ENCODE measurements around the gene DNAJB14.

The DNAJB14 gene

GRCh38 chr4:99943904-99944437 is 2.4 kb downstream of the DNAJB14 start:
- peak; percentile 49 for DNase-seq

- no peak for DNase-seq
Measured at GRCh38 chr4:99938243-99938753, 8.1 kb downstream of the DNAJB14 start.

- no peak for DNase-seq
Measured at GRCh38 chr4:99934891-99935290, 11.5 kb downstream of the DNAJB14 start.

GRCh38 chr4:99927566-99927965 is 18.9 kb downstream of the DNAJB14 start:
- no peak for DNase-seq

GRCh38 chr4:99921174-99921573 is 25.2 kb downstream of the DNAJB14 start:
- DNase-seq, result peak; percentile 50

GRCh38 chr4:99918656-99919055 is 27.8 kb downstream of the DNAJB14 start:
- no peak for DNase-seq

- no peak for DNase-seq
Measured at GRCh38 chr4:99917575-99917974, 28.8 kb downstream of the DNAJB14 start.

GRCh38 chr4:99915449-99915848 is 31.0 kb downstream of the DNAJB14 start:
- DNase-seq, result no peak

- DNase-seq, result no peak
Measured at GRCh38 chr4:99894998-99895397, 51.4 kb downstream of the DNAJB14 start.

- peak; percentile 94 for DNase-seq
Measured at GRCh38 chr4:99894161-99894997, 52.0 kb downstream of the DNAJB14 start, which contains the start of gene LAMTOR3. Gene LAMTOR3, minus strand, starts transcription at chr4:99894427. Its CDS starts 464 bp downstream, at chr4:99893963.

GRCh38 chr4:99893839-99894160 is 52.6 kb downstream of the DNAJB14 start:
- DNase-seq, result peak; percentile 8

GRCh38 chr4:99893029-99893428 is 53.4 kb downstream of the DNAJB14 start:
- no peak for DNase-seq

- DNase-seq, result no peak
Measured at GRCh38 chr4:99891351-99891750, 55.1 kb downstream of the DNAJB14 start.

- DNase-seq, result no peak
Measured at GRCh38 chr4:99887837-99888236, 58.6 kb downstream of the DNAJB14 start.

GRCh38 chr4:99886146-99886545 is 60.3 kb downstream of the DNAJB14 start:
- DNase-seq, result no peak

GRCh38 chr4:99885687-99886086 is 60.7 kb downstream of the DNAJB14 start:
- DNase-seq, result no peak

GRCh38 chr4:99885063-99885664 is 61.3 kb downstream of the DNAJB14 start:
- peak; percentile 62 for DNase-seq

- DNase-seq, result no peak
Measured at GRCh38 chr4:99879458-99879857, 67.0 kb downstream of the DNAJB14 start.

- no peak for DNase-seq
Measured at GRCh38 chr4:99878604-99879003, 67.8 kb downstream of the DNAJB14 start.

- no peak for DNase-seq
Measured at GRCh38 chr4:99876946-99877345, 69.5 kb downstream of the DNAJB14 start.

- DNase-seq, result no peak
Measured at GRCh38 chr4:99875071-99875470, 71.3 kb downstream of the DNAJB14 start.

- peak; percentile 53 for DNase-seq
Measured at GRCh38 chr4:99872570-99872969, 73.8 kb downstream of the DNAJB14 start.

GRCh38 chr4:99868126-99868596 is 78.3 kb downstream of the DNAJB14 start:
- peak; percentile 94 for DNase-seq

- DNase-seq, result no peak
Measured at GRCh38 chr4:99863804-99864203, 82.6 kb downstream of the DNAJB14 start.
